Gastrocnemius medialis (tissue), 4 donors: Measurements from ENCODE around the gene MSANTD7.
A peak's percentile ranks its signal among the peaks of the same experiment; 100 is the strongest.

ENCODE experiments used
- POLR2A ChIP-seq, 2 donors: fragments of 450-650 bp; IDR thresholded peaks; one replicate each; pipeline ENCODE4 v1.6.1; 2017; ENCODE audit warnings: antibody characterized with exemption in 2 of 2, mild to moderate bottlenecking in 2 of 2, moderate library complexity in 2 of 2
- TF ChIP-seq, protein P1 (sequence below), 5 experiments: fragments of 450-650 bp in 3 of 5; fragments of 200-600 bp in 2 of 5; sonication (generic) in 2 of 5; IDR thresholded peaks in 4 of 5; conservative IDR thresholded peaks in 1 of 5; 1 replicate in 4 of 5; 2 replicates in 1 of 5; pipeline ENCODE4 v1.5.1; 2016 to 2019; ENCODE audit warnings: antibody characterized with exemption in 5 of 5, mild to moderate bottlenecking in 3 of 5, moderate library complexity in 3 of 5

- TF ChIP-seq, protein P1, sequence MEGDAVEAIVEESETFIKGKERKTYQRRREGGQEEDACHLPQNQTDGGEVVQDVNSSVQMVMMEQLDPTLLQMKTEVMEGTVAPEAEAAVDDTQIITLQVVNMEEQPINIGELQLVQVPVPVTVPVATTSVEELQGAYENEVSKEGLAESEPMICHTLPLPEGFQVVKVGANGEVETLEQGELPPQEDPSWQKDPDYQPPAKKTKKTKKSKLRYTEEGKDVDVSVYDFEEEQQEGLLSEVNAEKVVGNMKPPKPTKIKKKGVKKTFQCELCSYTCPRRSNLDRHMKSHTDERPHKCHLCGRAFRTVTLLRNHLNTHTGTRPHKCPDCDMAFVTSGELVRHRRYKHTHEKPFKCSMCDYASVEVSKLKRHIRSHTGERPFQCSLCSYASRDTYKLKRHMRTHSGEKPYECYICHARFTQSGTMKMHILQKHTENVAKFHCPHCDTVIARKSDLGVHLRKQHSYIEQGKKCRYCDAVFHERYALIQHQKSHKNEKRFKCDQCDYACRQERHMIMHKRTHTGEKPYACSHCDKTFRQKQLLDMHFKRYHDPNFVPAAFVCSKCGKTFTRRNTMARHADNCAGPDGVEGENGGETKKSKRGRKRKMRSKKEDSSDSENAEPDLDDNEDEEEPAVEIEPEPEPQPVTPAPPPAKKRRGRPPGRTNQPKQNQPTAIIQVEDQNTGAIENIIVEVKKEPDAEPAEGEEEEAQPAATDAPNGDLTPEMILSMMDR (IDR thresholded peaks at IDR 0.05 in 4 of 5, conservative IDR thresholded peaks at IDR 0.05 in 1 of 5) = peak in 2 of 5 experiments; percentile 5 to 8
- TF ChIP-seq POLR2A (IDR thresholded peaks at IDR 0.05) = peak; percentile 87 to 88
Measured at GRCh38 chr10:14878266-14879123, 40.4 kb downstream of the MSANTD7 start, which contains the start of gene SUV39H2.
